HepG2 (cell line): ENCODE results near the gene SMIM12. TPM values are rescaled to one million over a fixed set of nuclear protein-coding genes. Genes with fewer than 3 reads are reported as not detected.

Experiments
- ATAC-seq: fragments of 200-7000 bp; cut with Tn5 transposase; 3 replicates; pipeline ENCODE4 v1.9.1; 2020; ENCODE audit warnings: mild to moderate bottlenecking, moderate library complexity
- BruUV-seq: library from RNA; stranded (reverse); fragments of 400-500 nt; replicated peaks from 2 replicates; lab custom pipeline; 2021; lab: Mats Ljungman, UMichigan
- CTCF ChIA-PET: fragments of 300-600 bp; formaldehyde crosslinking; extraction: SDS; loops from one replicate; lab custom pipeline; 2021; ENCODE audit warnings: low total read pairs, inconsistent platforms, low intra/inter-chr PET ratio; lab: Yijun Ruan, JAX
- POLR2A ChIA-PET: fragments of 350-600 bp; sonication (Branson Sonifier 250); formaldehyde crosslinking; loops from one replicate; lab custom pipeline; 2020; ENCODE audit warnings: antibody characterized with exemption, inconsistent platforms; lab: Yijun Ruan, JAX
- DNase-seq: peaks from one replicate; pipeline ENCODE4 v3.0.0-alpha.2; 2015; ENCODE audit warnings: low spot score
- FAIRE-seq: peaks from 3 replicates; lab custom pipeline; 2011; peaks lifted over from hg19 to GRCh38; lab: Jason Lieb, UNC
- H2AFZ ChIP-seq: one replicate; pipeline ENCODE4 v1.6.1; 2011; ENCODE audit warnings: low read length, inconsistent platforms
- H3K27ac ChIP-seq: fragments of 300-600 bp; 3 replicates; pipeline ENCODE4 v1.8.0; 2011; ENCODE audit warnings: mixed run types, mild to moderate bottlenecking, mixed read lengths, low read length, inconsistent platforms; ENCODE audit not compliant: insufficient read depth; ENCODE audit errors: extremely low read length
- H3K27me3 ChIP-seq, 2 experiments: fragments of 200-600 bp in 1 of 2; 2 replicates in 1 of 2; 3 replicates in 1 of 2; pipeline versions ENCODE4 v1.6.0 to v1.8.0; 2011; ENCODE audit warnings: low read length in 2 of 2, mild to moderate bottlenecking in 2 of 2, moderate library complexity in 2 of 2, inconsistent platforms in 1 of 2; ENCODE audit not compliant: insufficient read depth in 2 of 2, control insufficient read depth in 1 of 2
- H3K36me3 ChIP-seq, 2 experiments: fragments of 200-600 bp in 1 of 2; replicated peaks in 1 of 2; 2 replicates in 1 of 2; 3 replicates in 1 of 2; pipeline versions ENCODE4 v1.5.1 to v1.8.0; 2011; ENCODE audit warnings: low read length in 2 of 2, inconsistent platforms in 1 of 2; ENCODE audit not compliant: insufficient read depth in 2 of 2, control insufficient read depth in 1 of 2
- H3K4me1 ChIP-seq: 2 replicates; pipeline ENCODE4 v1.5.1; 2012; ENCODE audit warnings: low read length, inconsistent platforms; ENCODE audit not compliant: insufficient read depth
- H3K4me2 ChIP-seq: 2 replicates; pipeline ENCODE4 v1.6.0; 2011; ENCODE audit warnings: low read depth, low read length, inconsistent platforms
- H3K4me3 ChIP-seq, 3 experiments: fragments of 200-600 bp in 1 of 3; sonication (generic), shearing (Covaris generic) in 1 of 3; replicated peaks in 1 of 3; 2 replicates each; pipeline ENCODE4 v1.5.1; 2011 to 2016; ENCODE audit warnings: low read length in 3 of 3, inconsistent platforms in 2 of 3, low read depth in 2 of 3, mild to moderate bottlenecking in 2 of 3, control low read depth in 1 of 3, mixed read lengths in 1 of 3; ENCODE audit not compliant: insufficient read depth in 1 of 3
- H3K79me2 ChIP-seq: one replicate; pipeline ENCODE4 v1.6.1; 2011; ENCODE audit warnings: low read length, inconsistent platforms; ENCODE audit not compliant: insufficient read depth
- H3K9ac ChIP-seq: 2 replicates; pipeline ENCODE4 v1.6.0; 2011; ENCODE audit warnings: mild to moderate bottlenecking, low read depth, low read length, inconsistent platforms; ENCODE audit not compliant: insufficient read depth
- H3K9me3 ChIP-seq: 2 replicates; pipeline ENCODE4 v1.5.1; 2012; ENCODE audit warnings: mild to moderate bottlenecking, low read length
- H4K20me1 ChIP-seq: 2 replicates; pipeline ENCODE4 v1.6.0; 2011; ENCODE audit warnings: inconsistent platforms, mild to moderate bottlenecking, low read length, moderate library complexity; ENCODE audit not compliant: insufficient read depth
- GABPB1 ChIP-seq: IDR thresholded peaks from 2 replicates; pipeline ENCODE4 v1.6.1; 2016; ENCODE audit warnings: mild to moderate bottlenecking, missing genetic modification reagents, moderate library complexity, missing compliant biosample characterization
- LCORL ChIP-seq, 2 experiments: fragments of 450-650 bp in 1 of 2; sonication (generic) in 1 of 2; formaldehyde crosslinking in 1 of 2; IDR thresholded peaks; 2 replicates each; pipeline versions ENCODE4 v1.5.0 to v1.6.1; 2017 to 2020; ENCODE audit warnings: antibody characterized with exemption in 1 of 2, missing genetic modification reagents in 1 of 2
- RBM39 ChIP-seq: fragments of 200-400 bp; formaldehyde crosslinking; IDR thresholded peaks from one replicate; pipeline ENCODE4 v1.6.1; 2018; ENCODE audit warnings: antibody characterized with exemption, mild to moderate bottlenecking, low read depth, low read length; ENCODE audit not compliant: poor library complexity, severe bottlenecking
- THYN1 ChIP-seq: sonication (generic); formaldehyde crosslinking; IDR thresholded peaks from 2 replicates; pipeline ENCODE4 v1.8.1; 2023; ENCODE audit warnings: low read depth, mild to moderate bottlenecking, moderate library complexity, missing genetic modification reagents, borderline replicate concordance
- XBP1 ChIP-seq: sonication (generic); formaldehyde crosslinking; IDR thresholded peaks from 2 replicates; pipeline ENCODE4 v1.5.0; 2020; ENCODE audit warnings: missing genetic modification reagents
- ZNF75D ChIP-seq: sonication (generic); formaldehyde crosslinking; IDR thresholded peaks from 2 replicates; pipeline ENCODE4 v1.8.1; 2023; ENCODE audit warnings: missing genetic modification reagents, mild to moderate bottlenecking, borderline replicate concordance
- WGBS: methylation state at CpG from one replicate; pipeline ENCODE4 v1.1.6; 2017; ENCODE audit warnings: low lambda C conversion rate; 5-methylcytosine and 5-hydroxymethylcytosine counted together
- in situ Hi-C: cut with HindIII; loops from 2 replicates; pipeline ENCODE4 v1.10.0; 2017; ENCODE audit warnings: low pct_unique_long_range_greater_than_20kb; ENCODE audit not compliant: extremely low pct_ligation_motif_present
- intact Hi-C: fragments of 100-400 bp; cut with micrococcal nuclease; formaldehyde crosslinking; loops from one replicate; pipeline ENCODE4 v1.10.0; 2022; ENCODE audit not compliant: unreplicated experiment
- polyA plus RNA-seq, 8 experiments: library from polyadenylated mRNA; depleted of rRNA in 3 of 8; stranded (reverse) in 7 of 8; unstranded in 1 of 8; fragments of >200 nt; fragmentation: Illumina TruSeq in 4 of 8; extraction: Trizol in 4 of 8; gene quantifications; 2 replicates each; pipeline versions ENCODE4 v1.2.1 to v1.2.3, GENCODE V29; 2011 to 2016; ENCODE audit warnings: low read depth in 4 of 8, missing spikeins in 1 of 8, mixed read lengths in 1 of 8; ENCODE audit not compliant: insufficient read depth in 1 of 8
- total RNA-seq, 5 experiments: library from RNA; depleted of rRNA; stranded (reverse); fragments of >200 nt; fragmentation: Illumina TruSeq; extraction: Trizol; gene quantifications; 2 replicates each; pipeline ENCODE4 v1.2.3, GENCODE V29; 2016; ENCODE audit warnings: low read depth in 1 of 5
- TF ChIP-seq, protein P1 (sequence below): sonication (generic); formaldehyde crosslinking; conservative IDR thresholded peaks from 2 replicates; pipeline ENCODE4 v1.8.0; 2022; ENCODE audit warnings: low read depth, missing genetic modification reagents
- TF ChIP-seq, protein P2 (sequence below): sonication (generic); formaldehyde crosslinking; IDR thresholded peaks from 2 replicates; pipeline ENCODE4 v1.4.0; 2020; ENCODE audit warnings: missing genetic modification reagents
- TF ChIP-seq, protein P3 (sequence below): IDR thresholded peaks from 2 replicates; pipeline ENCODE4 v1.6.1; 2016; ENCODE audit warnings: control low read depth

The SMIM12 gene
- total and polyA plus RNA-seq, 2 of the 13 experiments (the other 11 are each of a cell fraction or from before 2014, with no cell fraction given): 20.1 to 41.3 TPM

DNA sequence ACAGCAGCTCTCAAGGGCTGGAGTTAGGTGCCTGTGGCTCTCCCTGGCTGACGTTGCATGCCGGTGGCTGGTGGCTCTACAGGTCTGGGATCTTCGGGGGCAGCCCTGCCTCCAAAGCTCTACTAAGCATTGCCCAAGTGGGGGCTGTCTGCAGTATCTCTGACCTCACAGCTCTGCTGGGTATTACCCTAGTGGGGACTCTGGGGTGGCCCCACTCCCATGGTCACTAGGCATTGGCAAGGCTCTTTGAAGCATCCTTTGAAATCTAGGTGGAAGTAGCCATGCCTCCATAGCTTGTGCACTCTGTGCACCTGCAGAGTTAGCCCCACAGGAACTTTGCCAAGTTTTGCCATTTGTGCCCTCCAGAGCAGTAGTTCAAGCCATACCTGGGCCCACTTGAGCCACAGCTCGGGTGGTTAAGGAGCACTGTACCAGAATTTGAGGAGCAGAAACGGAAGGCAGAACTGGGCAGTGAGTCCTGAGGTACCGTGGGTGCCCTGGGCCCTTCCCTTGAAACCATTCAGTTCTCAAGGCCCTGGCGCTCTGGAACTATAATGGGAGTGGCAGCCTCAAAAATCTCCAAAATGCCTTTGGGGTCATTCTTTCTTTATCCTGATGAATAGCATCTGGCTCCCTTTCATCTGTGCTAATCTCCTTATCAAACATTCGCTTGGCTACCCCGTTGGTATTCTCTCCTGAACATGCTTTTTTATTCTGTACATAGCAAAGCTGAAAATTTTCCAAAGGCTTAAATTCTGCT is 51.3 kb downstream of the SMIM12 start:
- no peaks in the 10 kb centered on the region for H3K4me1 ChIP-seq
- H4K20me1 ChIP-seq: no peaks in the 10 kb centered on the region
- H2AFZ ChIP-seq: no peak overlapping the region
- ChIA-PET POLR2A (no interaction called here), CTCF (no interaction called here)
- H3K4me2 ChIP-seq: no peak overlapping the region
- ATAC-seq: no peak
- no TSS peak for BruUV-seq
- H3K79me2 ChIP-seq: no peaks in the 10 kb centered on the region
- FAIRE-seq: no peak
- no peaks in the 10 kb centered on the region for H3K27me3 ChIP-seq
- no peak overlapping the region for H3K27ac ChIP-seq
- H3K36me3 ChIP-seq: no peaks in the 10 kb centered on the region
- WGBS: 34% methylated on average over 4 of the region's 9 CpGs
- no peaks in the 10 kb centered on the region for H3K9me3 ChIP-seq
- H3K9ac ChIP-seq: no peak overlapping the region
- in situ Hi-C loops: no loop called here
- intact Hi-C loops: no loop called here
- DNase-seq: no peak
- H3K4me3 ChIP-seq: no peak overlapping the region
- TF ChIP-seq ZNF75D (CRISPR knock-in tag) (no peak), GABPB1 (CRISPR knock-in tag) (no peak), LCORL (IDR thresholded peaks at IDR 0.05) (no peak), LCORL (CRISPR knock-in tag; IDR thresholded peaks at IDR 0.05) (no peak), XBP1 (no peak), THYN1 (CRISPR knock-in tag) (no peak), RBM39 (no peak)
- TF ChIP-seq, protein P1, sequence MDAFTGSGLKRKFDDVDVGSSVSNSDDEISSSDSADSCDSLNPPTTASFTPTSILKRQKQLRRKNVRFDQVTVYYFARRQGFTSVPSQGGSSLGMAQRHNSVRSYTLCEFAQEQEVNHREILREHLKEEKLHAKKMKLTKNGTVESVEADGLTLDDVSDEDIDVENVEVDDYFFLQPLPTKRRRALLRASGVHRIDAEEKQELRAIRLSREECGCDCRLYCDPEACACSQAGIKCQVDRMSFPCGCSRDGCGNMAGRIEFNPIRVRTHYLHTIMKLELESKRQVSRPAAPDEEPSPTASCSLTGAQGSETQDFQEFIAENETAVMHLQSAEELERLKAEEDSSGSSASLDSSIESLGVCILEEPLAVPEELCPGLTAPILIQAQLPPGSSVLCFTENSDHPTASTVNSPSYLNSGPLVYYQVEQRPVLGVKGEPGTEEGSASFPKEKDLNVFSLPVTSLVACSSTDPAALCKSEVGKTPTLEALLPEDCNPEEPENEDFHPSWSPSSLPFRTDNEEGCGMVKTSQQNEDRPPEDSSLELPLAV (CRISPR knock-in tag): no peak
- TF ChIP-seq, protein P2, sequence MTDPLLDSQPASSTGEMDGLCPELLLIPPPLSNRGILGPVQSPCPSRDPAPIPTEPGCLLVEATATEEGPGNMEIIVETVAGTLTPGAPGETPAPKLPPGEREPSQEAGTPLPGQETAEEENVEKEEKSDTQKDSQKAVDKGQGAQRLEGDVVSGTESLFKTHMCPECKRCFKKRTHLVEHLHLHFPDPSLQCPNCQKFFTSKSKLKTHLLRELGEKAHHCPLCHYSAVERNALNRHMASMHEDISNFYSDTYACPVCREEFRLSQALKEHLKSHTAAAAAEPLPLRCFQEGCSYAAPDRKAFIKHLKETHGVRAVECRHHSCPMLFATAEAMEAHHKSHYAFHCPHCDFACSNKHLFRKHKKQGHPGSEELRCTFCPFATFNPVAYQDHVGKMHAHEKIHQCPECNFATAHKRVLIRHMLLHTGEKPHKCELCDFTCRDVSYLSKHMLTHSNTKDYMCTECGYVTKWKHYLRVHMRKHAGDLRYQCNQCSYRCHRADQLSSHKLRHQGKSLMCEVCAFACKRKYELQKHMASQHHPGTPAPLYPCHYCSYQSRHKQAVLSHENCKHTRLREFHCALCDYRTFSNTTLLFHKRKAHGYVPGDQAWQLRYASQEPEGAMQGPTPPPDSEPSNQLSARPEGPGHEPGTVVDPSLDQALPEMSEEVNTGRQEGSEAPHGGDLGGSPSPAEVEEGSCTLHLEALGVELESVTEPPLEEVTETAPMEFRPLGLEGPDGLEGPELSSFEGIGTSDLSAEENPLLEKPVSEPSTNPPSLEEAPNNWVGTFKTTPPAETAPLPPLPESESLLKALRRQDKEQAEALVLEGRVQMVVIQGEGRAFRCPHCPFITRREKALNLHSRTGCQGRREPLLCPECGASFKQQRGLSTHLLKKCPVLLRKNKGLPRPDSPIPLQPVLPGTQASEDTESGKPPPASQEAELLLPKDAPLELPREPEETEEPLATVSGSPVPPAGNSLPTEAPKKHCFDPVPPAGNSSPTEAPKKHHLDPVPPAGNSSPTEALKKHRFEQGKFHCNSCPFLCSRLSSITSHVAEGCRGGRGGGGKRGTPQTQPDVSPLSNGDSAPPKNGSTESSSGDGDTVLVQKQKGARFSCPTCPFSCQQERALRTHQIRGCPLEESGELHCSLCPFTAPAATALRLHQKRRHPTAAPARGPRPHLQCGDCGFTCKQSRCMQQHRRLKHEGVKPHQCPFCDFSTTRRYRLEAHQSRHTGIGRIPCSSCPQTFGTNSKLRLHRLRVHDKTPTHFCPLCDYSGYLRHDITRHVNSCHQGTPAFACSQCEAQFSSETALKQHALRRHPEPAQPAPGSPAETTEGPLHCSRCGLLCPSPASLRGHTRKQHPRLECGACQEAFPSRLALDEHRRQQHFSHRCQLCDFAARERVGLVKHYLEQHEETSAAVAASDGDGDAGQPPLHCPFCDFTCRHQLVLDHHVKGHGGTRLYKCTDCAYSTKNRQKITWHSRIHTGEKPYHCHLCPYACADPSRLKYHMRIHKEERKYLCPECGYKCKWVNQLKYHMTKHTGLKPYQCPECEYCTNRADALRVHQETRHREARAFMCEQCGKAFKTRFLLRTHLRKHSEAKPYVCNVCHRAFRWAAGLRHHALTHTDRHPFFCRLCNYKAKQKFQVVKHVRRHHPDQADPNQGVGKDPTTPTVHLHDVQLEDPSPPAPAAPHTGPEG (CRISPR knock-in tag): no peak
- TF ChIP-seq, protein P3, sequence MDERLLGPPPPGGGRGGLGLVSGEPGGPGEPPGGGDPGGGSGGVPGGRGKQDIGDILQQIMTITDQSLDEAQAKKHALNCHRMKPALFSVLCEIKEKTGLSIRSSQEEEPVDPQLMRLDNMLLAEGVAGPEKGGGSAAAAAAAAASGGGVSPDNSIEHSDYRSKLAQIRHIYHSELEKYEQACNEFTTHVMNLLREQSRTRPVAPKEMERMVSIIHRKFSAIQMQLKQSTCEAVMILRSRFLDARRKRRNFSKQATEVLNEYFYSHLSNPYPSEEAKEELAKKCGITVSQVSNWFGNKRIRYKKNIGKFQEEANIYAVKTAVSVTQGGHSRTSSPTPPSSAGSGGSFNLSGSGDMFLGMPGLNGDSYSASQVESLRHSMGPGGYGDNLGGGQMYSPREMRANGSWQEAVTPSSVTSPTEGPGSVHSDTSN (CRISPR knock-in tag): no peak
- TF ChIP-seq, all 625 proteins: peak for 0
